ENCODE data around the gene ZNF772. TPM values are rescaled to one million over a fixed set of nuclear protein-coding genes. Genes with fewer than 3 reads are reported as not detected.
A peak's percentile ranks its signal among the peaks of the same experiment; 100 is the strongest.
"Not testable (repeated sequence)": the region's sequence is repeated elsewhere in the genome, so short reads cannot be mapped to it uniquely, and the experiment has no call there.

Gene ZNF772
- total and polyA plus RNA-seq, 2 experiments from 2014 or later, result 2.5 to 28.0 TPM

GRCh38 chr19:57511484-57511883, 34.1 kb upstream of the ZNF772 start (continued):
- TF ChIP-seq ETS1 (IDR thresholded peaks at IDR 0.05) (no peak), EZH2 (IDR thresholded peaks at IDR 0.05; ENCODE audit: low read depth, unreplicated experiment) (no peak)

GRCh38 chr19:57506163-57506562, 28.8 kb upstream of the ZNF772 start:
- no peaks in the 10 kb centered on the region for H3K4me1 Mint-ChIP-seq
- no peak overlapping the region for H3K4me3 Mint-ChIP-seq
- H3K27me3 Mint-ChIP-seq (ENCODE audit: insufficient read depth, low read depth, poor library complexity), result peaks cover 1% of the 10 kb centered on the region
- Histone ChIP-seq H3K9me2 (ENCODE audit: insufficient read depth) (no peaks in the 10 kb centered on the region), H2AFZ (no peak overlapping the region), H3K36me3 (ENCODE audit: insufficient read depth) (peaks cover 15% of the 10 kb centered on the region), H3F3A (replicated peaks; ENCODE audit: low read depth) (no peaks in the 10 kb centered on the region), H3K27me3 (ENCODE audit: insufficient read depth) (no peaks in the 10 kb centered on the region), H3K4me3 (no peak overlapping the region), H3K4me2 (no peak overlapping the region), H3K79me2 (replicated peaks; ENCODE audit: insufficient read depth) (peaks cover 20% of the 10 kb centered on the region), H3K4me1 (ENCODE audit: insufficient read depth) (no peaks in the 10 kb centered on the region), H4K20me1 (replicated peaks; ENCODE audit: insufficient read depth) (no peaks in the 10 kb centered on the region), H3K27ac (ENCODE audit: low read depth) (no peak overlapping the region)
- H3K9me3 Mint-ChIP-seq, result peaks cover 13% of the 10 kb centered on the region
- H3K27ac Mint-ChIP-seq, result no peak overlapping the region
- ATAC-seq (no peak), DNase-seq (ENCODE audit: low spot score) (no peak)
- no peak for TF ChIP-seq STAT1 (IDR thresholded peaks at IDR 0.05; ENCODE audit: unreplicated experiment)
- TF ChIP-seq ZNF114 (CRISPR knock-in tag; IDR thresholded peaks at IDR 0.05), result no peak
- no peak for TF ChIP-seq CREB1 (CRISPR knock-in tag; IDR thresholded peaks at IDR 0.05; ENCODE audit: low read depth)
- no peak for TF ChIP-seq NANOG (IDR thresholded peaks at IDR 0.05; ENCODE audit: borderline replicate concordance)
- TF ChIP-seq EZH2 (IDR thresholded peaks at IDR 0.05; ENCODE audit: low read depth, unreplicated experiment), result no peak
- peaks cover 78% of the 10 kb centered on the region for H3K36me3 Mint-ChIP-seq (ENCODE audit: low read depth)

GRCh38 chr19:57500400-57500799, 23.0 kb upstream of the ZNF772 start:
- Mint-ChIP-seq H3K4me3 (peak overlapping the region; percentile 82), H3K36me3 (ENCODE audit: low read depth) (peaks cover 36% of the 10 kb centered on the region)
- not testable (repeated sequence) for DNase-seq (ENCODE audit: low spot score); ATAC-seq; H3K27ac ChIP-seq (ENCODE audit: low read depth); H4K20me1 ChIP-seq (replicated peaks; ENCODE audit: insufficient read depth); H3K4me1 Mint-ChIP-seq; H3K27me3 Mint-ChIP-seq (ENCODE audit: insufficient read depth, low read depth, poor library complexity); H3K9me2 ChIP-seq (ENCODE audit: insufficient read depth); H3K4me1 ChIP-seq (ENCODE audit: insufficient read depth); H3K36me3 ChIP-seq (ENCODE audit: insufficient read depth); H3K9me3 Mint-ChIP-seq; H3K27ac Mint-ChIP-seq; H3K27me3 ChIP-seq (ENCODE audit: insufficient read depth); H3F3A ChIP-seq (replicated peaks; ENCODE audit: low read depth); H2AFZ ChIP-seq
- peak overlapping the region; percentile 71 for H3K4me3 ChIP-seq
- peak overlapping the region; percentile 82 for H3K4me2 ChIP-seq
- peaks cover 28% of the 10 kb centered on the region for H3K79me2 ChIP-seq (replicated peaks; ENCODE audit: insufficient read depth)

GRCh38 chr19:57499680-57500395, 22.5 kb upstream of the ZNF772 start, which contains the start of gene ZNF773:
TSS of gene ZNF773 (plus strand) at chr19:57499938. CDS start at chr19:57500081, 143 bp downstream.
- Mint-ChIP-seq H3K36me3 (ENCODE audit: low read depth) (peaks cover 36% of the 10 kb centered on the region), H3K4me3 (peak within 1 kb of the TSS; percentile 82)
- H3K9me3 Mint-ChIP-seq; H2AFZ ChIP-seq; H4K20me1 ChIP-seq (replicated peaks; ENCODE audit: insufficient read depth); H3K27me3 ChIP-seq (ENCODE audit: insufficient read depth); H3K9me2 ChIP-seq (ENCODE audit: insufficient read depth); H3K27me3 Mint-ChIP-seq (ENCODE audit: insufficient read depth, low read depth, poor library complexity); H3K27ac Mint-ChIP-seq; H3K4me1 Mint-ChIP-seq; H3K27ac ChIP-seq (ENCODE audit: low read depth); H3F3A ChIP-seq (replicated peaks; ENCODE audit: low read depth); H3K36me3 ChIP-seq (ENCODE audit: insufficient read depth); H3K4me1 ChIP-seq (ENCODE audit: insufficient read depth): not testable (repeated sequence)
- Histone ChIP-seq H3K79me2 (replicated peaks; ENCODE audit: insufficient read depth) (peaks cover 28% of the 10 kb centered on the region), H3K4me3 (peak within 1 kb of the TSS; percentile 71), H3K4me2 (peak within 1 kb of the TSS; percentile 82)
- DNase-seq (ENCODE audit: low spot score) (peak; percentile 98), ATAC-seq (peak; percentile 98)
- TF ChIP-seq ETS1 (IDR thresholded peaks at IDR 0.05) (peak; percentile 84), CREB1 (CRISPR knock-in tag; IDR thresholded peaks at IDR 0.05; ENCODE audit: low read depth) (peak; percentile 85)
